COR-L47 (cell line): Measurements from ENCODE around the gene RPTN.
"Not testable (repeated sequence)": the region's sequence is repeated elsewhere in the genome, so short reads cannot be mapped to it uniquely, and the experiment has no call there.

Experiments used
- DNase-seq: peaks from one replicate; lab custom pipeline; 2025; lab: John Stamatoyannopoulos, UW

RPTN gene

GRCh38 chr1:152164517-152165136, 5.6 kb upstream of the RPTN start:
- no peak for DNase-seq

DNA sequence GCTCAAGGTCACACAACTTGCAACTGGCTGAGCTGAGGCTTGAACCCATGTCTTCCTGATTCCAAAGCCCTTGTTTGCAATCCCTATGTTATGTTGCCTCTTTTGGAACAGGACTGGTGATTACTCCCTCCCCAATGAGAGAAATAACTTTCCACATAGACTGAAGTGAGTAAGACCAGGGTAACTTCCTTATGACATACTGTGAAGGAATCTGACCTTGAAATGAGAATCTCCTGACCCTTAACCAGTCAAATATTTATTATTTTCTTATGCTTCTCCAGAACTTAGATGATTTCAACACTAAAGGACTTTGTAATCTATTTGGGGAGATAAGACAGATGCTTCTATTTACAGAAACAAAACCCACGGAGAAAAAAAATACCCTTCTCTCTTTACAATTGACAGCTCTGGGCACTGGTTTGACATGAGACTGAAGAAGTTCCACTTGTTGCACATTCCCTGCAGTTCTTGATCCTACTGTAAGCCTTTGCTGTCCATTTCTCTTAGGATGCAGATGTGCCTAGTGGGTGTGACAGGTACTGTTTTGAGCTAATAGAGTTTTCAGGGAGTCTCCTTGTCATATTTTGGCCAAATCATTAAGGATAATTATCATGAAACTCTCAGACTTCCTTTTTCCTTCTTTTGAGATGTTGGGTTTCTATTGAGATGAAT, 3.9 kb upstream of the RPTN start:
- DNase-seq: no peak

GRCh38 chr1:152160576-152160975, 1.5 kb upstream of the RPTN start:
- DNase-seq: no peak

DNA sequence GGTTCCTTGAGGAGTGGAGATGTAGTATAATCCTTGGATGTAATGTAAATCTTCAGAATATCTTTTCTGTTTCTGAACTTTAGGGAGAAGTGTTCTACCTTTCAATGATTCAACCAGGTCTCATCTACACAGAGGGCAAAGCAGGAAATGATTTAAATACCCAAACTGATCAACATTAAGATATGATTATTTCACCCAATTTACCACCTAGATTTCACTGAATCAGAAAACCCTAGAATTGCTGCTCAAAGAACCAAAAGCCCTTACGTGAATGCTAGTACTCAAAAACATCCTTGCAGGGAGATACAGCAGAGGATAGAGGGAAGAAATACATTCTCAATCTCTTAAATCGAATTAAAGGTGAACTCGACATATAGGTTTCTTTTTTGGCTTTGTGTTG, 5.0 kb downstream of the RPTN start:
- DNase-seq: no peak

- DNase-seq: no peak
Observed at GRCh38 chr1:152151646-152152045, 7.4 kb downstream of the RPTN start.

DNA sequence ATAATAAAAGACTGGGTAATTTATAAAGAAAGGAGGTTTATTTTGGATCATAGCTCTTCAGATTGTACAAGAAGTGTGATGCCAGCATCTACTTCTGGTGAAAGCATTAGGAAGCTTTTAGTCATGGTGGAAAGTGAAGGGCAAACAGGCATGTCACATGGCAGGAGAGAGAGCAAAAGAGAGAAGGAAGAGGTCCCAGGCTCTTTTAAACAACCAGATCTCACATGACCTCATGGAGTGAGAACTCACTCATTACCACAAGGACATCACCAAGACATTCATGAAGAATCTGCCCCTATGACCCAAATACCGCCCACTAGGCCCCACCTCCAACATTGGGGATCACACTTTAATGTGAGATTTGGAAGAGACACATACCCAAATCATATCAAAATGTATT, 10.0 kb downstream of the RPTN start:
- DNase-seq: no peak

DNA sequence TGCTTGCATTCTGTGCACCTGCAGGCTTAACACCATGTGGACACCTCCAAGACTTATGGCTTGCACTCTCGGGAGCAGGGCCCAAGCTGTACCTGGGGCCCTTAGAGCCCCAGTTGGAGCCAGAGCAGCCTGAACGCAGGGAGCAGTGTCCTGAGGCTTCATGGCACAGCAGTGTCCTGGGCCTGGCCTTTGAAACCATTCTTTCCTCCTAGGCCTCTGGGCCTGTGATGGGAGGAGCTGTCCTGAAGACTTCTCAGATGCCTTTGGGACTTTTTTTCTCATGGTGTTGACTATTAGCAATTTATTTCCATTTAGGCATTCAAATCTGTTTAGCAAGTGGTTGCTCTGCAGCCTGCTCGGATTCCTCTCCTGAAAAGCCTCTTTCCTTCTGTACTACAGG, 11.0 kb downstream of the RPTN start:
- no peak for DNase-seq

DNA sequence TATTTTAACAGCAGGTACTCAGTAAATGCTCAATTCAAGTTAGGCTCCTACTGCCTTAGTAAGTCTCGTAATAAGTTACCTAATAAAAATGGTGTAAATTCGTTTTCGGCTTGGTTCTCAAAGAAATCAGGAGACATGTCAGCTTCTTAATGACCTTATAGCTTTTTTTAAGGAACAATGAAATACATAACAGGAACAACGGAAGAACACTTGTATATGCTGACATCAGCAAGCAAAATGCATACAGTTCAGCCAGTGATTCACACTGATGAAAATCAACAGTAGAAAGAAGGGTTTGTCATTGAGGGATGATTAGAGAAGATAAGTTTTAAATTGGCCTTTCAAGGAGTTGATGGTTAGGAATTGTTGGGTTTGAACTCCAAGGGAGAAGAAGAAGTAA, 13.3 kb downstream of the RPTN start:
- DNase-seq: no peak

GRCh38 chr1:152144674-152145183, 14.3 kb downstream of the RPTN start:
- not testable (repeated sequence) for DNase-seq

GRCh38 chr1:152143150-152143887, 15.7 kb downstream of the RPTN start:
- DNase-seq: no peak

DNA sequence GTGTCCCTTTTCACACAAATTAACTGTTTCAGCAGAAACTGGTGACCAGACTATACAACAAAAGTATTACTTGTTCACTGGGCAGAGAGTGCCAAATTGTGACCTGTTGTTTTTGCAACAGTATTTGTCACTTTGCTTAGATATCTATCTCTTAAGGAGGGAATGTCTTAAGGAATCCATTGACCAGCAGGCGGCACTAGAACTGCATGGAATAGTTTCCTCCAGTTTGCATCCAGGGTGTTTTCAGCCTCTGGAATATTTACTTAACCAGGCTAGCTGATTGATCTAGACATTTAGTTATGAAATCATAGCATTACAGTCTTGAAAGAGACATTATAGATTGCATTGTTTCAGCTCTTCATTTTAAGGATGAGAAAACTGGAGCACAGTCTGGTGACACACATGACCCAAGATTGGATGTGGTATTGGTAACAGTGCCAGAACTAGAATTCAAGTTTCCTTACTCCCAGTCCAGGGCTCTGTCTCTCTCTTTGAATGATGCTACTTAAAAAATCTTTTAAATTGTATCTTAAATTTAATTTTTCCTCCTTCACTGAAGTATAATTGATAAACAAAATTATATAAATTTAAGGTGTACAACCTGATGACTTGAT, 16.9 kb downstream of the RPTN start:
- DNase-seq: peak; percentile 1

DNA sequence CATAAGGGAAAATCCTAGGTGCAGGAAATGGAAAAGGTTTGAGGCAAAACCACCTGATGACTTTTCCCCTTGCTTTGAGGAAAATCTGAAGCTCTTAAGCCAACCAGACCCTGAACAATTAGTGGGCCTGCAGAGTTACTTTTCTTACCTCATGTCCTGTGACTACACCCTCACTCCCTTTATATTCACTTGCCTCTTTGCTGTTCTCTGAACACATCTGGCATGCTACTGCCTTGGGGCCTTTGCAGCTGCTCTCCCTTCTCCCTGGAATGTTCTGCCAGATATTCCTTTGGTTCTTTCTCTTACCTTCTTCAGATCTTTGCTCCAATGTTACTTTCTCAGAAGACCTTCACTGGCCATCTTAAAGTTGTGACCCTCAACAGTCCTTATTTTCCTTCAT, 21.8 kb downstream of the RPTN start:
- DNase-seq: no peak

DNA sequence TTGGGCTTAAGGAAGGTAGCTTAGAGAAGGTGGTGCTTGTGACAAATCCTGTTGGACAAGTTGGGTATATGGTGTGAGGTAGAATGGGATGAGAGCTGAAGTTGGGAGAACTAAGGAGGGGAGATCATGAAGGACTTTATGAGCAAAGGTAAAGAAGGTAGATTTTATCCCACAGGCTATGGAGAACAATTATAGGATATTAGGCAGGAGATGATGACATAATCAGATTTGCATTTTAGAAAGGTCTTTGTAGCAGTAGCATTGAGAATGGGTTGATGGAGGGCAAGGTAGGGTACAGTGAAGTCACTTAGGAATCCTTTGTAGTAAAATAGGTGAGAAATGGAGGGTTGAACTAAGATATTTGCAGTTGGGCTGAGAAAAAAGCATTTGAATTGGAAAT, 28.8 kb downstream of the RPTN start:
- no peak for DNase-seq

GRCh38 chr1:152127673-152128072, 31.4 kb downstream of the RPTN start:
- no peak for DNase-seq

DNA sequence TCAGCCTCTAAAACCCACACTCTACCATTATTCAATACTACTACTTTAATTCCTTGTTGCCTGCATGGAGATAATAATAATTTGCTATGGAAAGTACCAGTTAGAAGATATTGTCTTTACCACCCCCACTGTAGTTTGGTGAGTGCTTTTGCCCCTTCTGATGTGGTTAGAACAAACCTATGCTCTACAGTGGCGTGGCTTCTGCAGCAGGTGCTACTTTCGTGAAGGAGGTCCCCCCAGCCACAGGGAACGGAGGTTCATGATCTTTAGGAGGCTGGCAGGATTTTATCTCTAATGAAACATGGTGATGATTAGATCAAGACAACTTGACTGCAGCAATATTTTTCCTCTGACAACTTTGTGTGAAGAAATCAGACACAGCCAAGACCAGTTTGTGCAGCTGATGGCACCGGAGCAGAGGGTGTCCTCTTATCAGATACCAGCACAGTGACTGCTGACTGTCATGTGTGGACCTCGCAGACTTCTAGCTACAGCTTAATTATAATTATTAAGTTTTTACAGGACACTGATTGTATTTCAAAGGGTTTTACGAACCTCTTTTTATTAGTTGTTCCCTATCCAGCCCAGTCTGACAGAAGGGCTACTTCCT, 33.1 kb downstream of the RPTN start:
- DNase-seq: no peak

DNA sequence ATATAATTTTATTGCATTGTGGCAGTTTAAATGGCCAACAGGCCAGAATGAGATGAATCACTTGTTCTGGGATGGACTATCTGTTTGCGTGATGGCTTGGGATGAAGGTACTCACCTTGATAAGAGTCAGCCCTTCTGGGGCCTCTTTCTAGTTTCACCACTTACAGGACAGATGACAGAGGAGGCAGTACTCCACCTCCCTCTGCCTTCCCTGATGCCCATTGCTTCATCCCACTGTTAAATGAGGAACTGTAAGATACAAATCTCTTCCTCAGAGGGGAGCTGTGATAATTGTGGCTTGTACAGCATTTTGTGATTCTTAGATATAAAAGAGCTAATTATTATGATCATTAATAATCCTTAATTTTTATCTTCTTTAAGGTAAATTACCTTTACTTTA, 40.1 kb downstream of the RPTN start:
- no peak for DNase-seq

DNA sequence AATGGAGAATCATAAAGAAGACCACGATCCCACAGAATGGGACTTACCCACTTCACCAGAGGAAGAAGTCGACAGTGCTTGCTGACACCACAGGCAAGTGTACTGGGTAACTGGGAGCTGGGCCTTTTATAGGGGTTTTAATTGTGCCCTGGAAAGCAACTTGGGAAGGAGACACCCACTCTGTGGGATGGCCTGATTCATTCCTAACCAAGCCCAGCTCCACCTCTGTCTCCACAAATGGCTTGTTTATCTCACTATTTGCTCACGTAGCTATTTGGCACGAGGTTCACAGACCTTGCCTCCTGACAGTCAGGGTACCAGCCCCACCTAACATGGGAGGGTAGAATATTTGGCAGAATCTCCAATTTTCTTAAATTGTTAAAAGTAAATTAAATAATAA, 43.7 kb downstream of the RPTN start, which contains the start of gene TCHH:
TSS of gene TCHH (minus strand) at position 101 of the 400 bp plus-strand sequence. CDS start 1,364 bp downstream, outside the sequence.
- no peak for DNase-seq

DNA sequence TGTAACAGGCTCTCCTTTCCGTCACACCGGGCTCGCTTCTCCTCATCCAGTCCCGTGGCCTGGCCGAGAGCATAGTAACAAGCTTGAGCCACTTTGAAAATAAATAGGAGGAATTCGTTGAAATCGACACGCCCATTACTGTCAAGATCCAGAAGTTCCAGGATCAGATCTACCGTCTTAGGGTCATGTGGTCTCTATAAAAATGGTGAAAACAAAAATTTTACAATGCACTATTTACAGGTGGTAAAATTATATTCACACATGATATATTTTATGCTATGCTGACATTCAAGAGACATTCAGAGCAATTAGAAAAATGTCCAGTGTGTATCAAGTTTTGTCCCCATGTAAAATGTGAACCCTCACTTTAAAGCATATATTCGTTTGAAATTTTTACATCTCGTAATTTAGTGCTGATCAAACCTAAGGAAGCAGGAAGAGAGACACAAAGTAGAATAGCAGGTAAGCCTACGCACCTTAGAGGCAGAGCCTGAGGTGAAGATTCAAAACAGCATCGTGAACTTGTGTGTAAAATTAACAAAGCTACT, 46.1 kb downstream of the RPTN start:
- DNase-seq: no peak

- no peak for DNase-seq
Observed at GRCh38 chr1:152112101-152112884, 46.7 kb downstream of the RPTN start.

GRCh38 chr1:152111515-152111968, 47.5 kb downstream of the RPTN start:
- no peak for DNase-seq
